ENCODE results near the gene GLA.

GRCh38 chrX:101349193-101349562, 58.5 kb downstream of the GLA start:
- TF ChIP-seq CTCF (IDR thresholded peaks at IDR 0.05) (no peak), POLR2AphosphoS5 (IDR thresholded peaks at IDR 0.05; ENCODE audit: low read depth, low read length) (no peak), REST (IDR thresholded peaks at IDR 0.05; ENCODE audit: insufficient read depth in 1 of 2, low read depth in 2 of 2, low read length in 1 of 2) (no peak), SIN3A (IDR thresholded peaks at IDR 0.05; ENCODE audit: borderline replicate concordance, insufficient read depth, low read depth, low read length) (no peak)

Data from Panc1 (cell line).